A673 (cell line): ENCODE results near the gene CPA4. TPM values are rescaled to one million over a fixed set of nuclear protein-coding genes. Genes with fewer than 3 reads are reported as not detected.

Source experiments
- BruUV-seq: library from RNA; stranded (reverse); fragments of 400-500 nt; replicated peaks from 2 replicates; lab custom pipeline; 2021; lab: Mats Ljungman, UMichigan
- CTCF ChIA-PET: fragments of 300-600 bp; sonication (Branson Sonifier 250); formaldehyde crosslinking; loops from one replicate; lab custom pipeline; 2022; ENCODE audit warnings: antibody characterized with exemption; lab: Charles Lee
- POLR2A ChIA-PET: fragments of 300-600 bp; sonication (Branson Sonifier 250); formaldehyde crosslinking; loops from one replicate; lab custom pipeline; 2022; ENCODE audit warnings: antibody characterized with exemption; ENCODE audit not compliant: low non-redundant PET; lab: Charles Lee
- DNase-seq: peaks from one replicate; pipeline ENCODE4 v3.0.0-alpha.2; 2015; ENCODE audit warnings: low spot score
- H3K27ac ChIP-seq: fragments of 200-600 bp; sonication (generic); 2 replicates; pipeline ENCODE4 v1.5.1; 2016; ENCODE audit warnings: mixed run types, low read depth, mild to moderate bottlenecking, mixed read lengths, antibody characterized with exemption, low read length; ENCODE audit not compliant: poor library complexity, severe bottlenecking
- H3K27me3 ChIP-seq: fragments of 200-600 bp; sonication (generic); replicated peaks from 2 replicates; pipeline ENCODE4 v1.6.1; 2017; ENCODE audit warnings: mixed run types, low read depth, mild to moderate bottlenecking, mixed read lengths, antibody characterized with exemption, low read length; ENCODE audit not compliant: insufficient read depth, poor library complexity
- H3K36me3 ChIP-seq: fragments of 200-600 bp; sonication (generic); 2 replicates; pipeline ENCODE4 v1.6.1; 2016; ENCODE audit warnings: mixed run types, mild to moderate bottlenecking, mixed read lengths, antibody characterized with exemption, low read length; ENCODE audit not compliant: insufficient read depth, poor library complexity, severe bottlenecking
- H3K4me1 ChIP-seq: fragments of 200-600 bp; sonication (generic); 2 replicates; pipeline ENCODE4 v1.6.1; 2017; ENCODE audit warnings: mixed run types, mild to moderate bottlenecking, mixed read lengths, antibody characterized with exemption, low read length; ENCODE audit not compliant: insufficient read depth, poor library complexity, severe bottlenecking
- H3K4me3 ChIP-seq: fragments of 200-600 bp; sonication (generic); 2 replicates; pipeline ENCODE4 v1.5.1; 2016; ENCODE audit warnings: low read depth, mixed run types, mild to moderate bottlenecking, mixed read lengths, low read length; ENCODE audit not compliant: poor library complexity, severe bottlenecking
- H3K9me3 ChIP-seq: fragments of 200-600 bp; sonication (generic); 2 replicates; pipeline ENCODE4 v1.6.1; 2016; ENCODE audit warnings: mixed run types, low read depth, mild to moderate bottlenecking, mixed read lengths, antibody characterized with exemption, low read length; ENCODE audit not compliant: poor library complexity, severe bottlenecking
- EZH2 ChIP-seq: fragments of 200-600 bp; sonication (generic); IDR thresholded peaks from 2 replicates; pipeline ENCODE4 v1.6.1; 2017; ENCODE audit warnings: borderline replicate concordance, low read depth, mild to moderate bottlenecking, mixed read lengths, antibody characterized with exemption, low read length; ENCODE audit not compliant: poor library complexity, severe bottlenecking
- intact Hi-C: fragments of 100-400 bp; cut with micrococcal nuclease; formaldehyde crosslinking; loops from one replicate; pipeline ENCODE4 v1.10.0; 2022; ENCODE audit not compliant: unreplicated experiment
- total RNA-seq: library from RNA; stranded (reverse); gene quantifications from 2 replicates; pipeline ENCODE4 v1.2.3, GENCODE V29; 2021
- TF ChIP-seq, protein P1 (sequence below): fragments of 300-800, 200-600 bp; sonication (generic); conservative IDR thresholded peaks from 2 replicates; pipeline ENCODE4 v1.5.1; 2017; ENCODE audit warnings: low read depth, mild to moderate bottlenecking, antibody characterized with exemption, low read length, moderate library complexity, mixed read lengths

Gene CPA4
- total RNA-seq, 1 experiment from 2014 or later, result not detected

DNA sequence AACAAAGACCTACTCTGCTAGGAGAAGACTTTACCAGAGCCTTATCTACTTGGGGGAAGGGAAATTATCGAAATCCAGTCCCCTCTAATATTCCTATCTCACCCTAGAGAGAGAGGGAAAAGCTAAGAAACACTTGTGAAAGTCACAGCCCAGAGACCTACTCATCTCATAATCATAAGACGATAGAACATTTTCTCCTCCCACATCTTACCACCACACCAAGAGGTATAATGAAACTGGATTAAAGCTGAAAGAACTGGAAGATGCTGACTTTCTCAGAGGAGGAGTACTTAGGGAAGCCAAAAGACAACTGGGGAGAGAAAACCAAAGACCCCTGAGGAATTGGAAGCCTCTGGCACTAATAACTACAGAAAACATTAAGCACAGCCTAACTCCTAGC lies 40.9 kb downstream of the CPA4 start:
- ChIA-PET POLR2A (no interaction called here), CTCF (no interaction called here)
- Histone ChIP-seq H3K4me1 (no peaks in the 10 kb centered on the region), H3K27me3 (no peaks in the 10 kb centered on the region), H3K9me3 (no peaks in the 10 kb centered on the region), H3K4me3 (no peak overlapping the region), H3K36me3 (no peaks in the 10 kb centered on the region), H3K27ac (no peak overlapping the region)
- BruUV-seq, result no TSS peak
- intact Hi-C loops, result no loop called here
- TF ChIP-seq, protein P1, sequence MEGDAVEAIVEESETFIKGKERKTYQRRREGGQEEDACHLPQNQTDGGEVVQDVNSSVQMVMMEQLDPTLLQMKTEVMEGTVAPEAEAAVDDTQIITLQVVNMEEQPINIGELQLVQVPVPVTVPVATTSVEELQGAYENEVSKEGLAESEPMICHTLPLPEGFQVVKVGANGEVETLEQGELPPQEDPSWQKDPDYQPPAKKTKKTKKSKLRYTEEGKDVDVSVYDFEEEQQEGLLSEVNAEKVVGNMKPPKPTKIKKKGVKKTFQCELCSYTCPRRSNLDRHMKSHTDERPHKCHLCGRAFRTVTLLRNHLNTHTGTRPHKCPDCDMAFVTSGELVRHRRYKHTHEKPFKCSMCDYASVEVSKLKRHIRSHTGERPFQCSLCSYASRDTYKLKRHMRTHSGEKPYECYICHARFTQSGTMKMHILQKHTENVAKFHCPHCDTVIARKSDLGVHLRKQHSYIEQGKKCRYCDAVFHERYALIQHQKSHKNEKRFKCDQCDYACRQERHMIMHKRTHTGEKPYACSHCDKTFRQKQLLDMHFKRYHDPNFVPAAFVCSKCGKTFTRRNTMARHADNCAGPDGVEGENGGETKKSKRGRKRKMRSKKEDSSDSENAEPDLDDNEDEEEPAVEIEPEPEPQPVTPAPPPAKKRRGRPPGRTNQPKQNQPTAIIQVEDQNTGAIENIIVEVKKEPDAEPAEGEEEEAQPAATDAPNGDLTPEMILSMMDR, result no peak
- no peak for TF ChIP-seq EZH2
- no peak for DNase-seq

DNA sequence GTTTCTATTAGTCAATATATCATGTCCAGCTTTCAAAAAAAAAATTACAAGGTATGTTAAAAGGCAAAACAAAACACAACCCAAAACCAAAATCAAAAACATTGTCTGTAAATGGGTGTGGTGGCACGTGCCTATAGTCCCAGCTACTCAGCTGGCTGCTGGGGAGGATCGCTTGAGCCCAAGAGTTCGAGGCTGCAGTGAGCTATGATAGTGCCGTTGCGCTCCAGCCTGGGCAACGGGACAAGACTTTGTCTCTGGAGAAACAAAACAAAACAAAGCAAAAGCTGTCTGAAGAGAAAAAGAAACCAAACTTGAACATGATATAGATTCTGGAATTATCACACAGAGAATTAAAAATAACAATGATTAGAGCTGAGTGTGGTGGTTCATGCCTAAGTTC lies 41.3 kb downstream of the CPA4 start:
- TF ChIP-seq, protein P1, result no peak
- TF ChIP-seq EZH2, result no peak
- BruUV-seq, result no TSS peak
- DNase-seq, result no peak
- no peak overlapping the region for H3K27ac ChIP-seq
- H3K36me3 ChIP-seq, result no peaks in the 10 kb centered on the region
- intact Hi-C loops, result no loop called here
- no peaks in the 10 kb centered on the region for H3K4me1 ChIP-seq
- no peak overlapping the region for H3K4me3 ChIP-seq
- no peaks in the 10 kb centered on the region for H3K27me3 ChIP-seq
- POLR2A ChIA-PET, result no interaction called here
- H3K9me3 ChIP-seq, result no peaks in the 10 kb centered on the region
- CTCF ChIA-PET, result no interaction called here

DNA sequence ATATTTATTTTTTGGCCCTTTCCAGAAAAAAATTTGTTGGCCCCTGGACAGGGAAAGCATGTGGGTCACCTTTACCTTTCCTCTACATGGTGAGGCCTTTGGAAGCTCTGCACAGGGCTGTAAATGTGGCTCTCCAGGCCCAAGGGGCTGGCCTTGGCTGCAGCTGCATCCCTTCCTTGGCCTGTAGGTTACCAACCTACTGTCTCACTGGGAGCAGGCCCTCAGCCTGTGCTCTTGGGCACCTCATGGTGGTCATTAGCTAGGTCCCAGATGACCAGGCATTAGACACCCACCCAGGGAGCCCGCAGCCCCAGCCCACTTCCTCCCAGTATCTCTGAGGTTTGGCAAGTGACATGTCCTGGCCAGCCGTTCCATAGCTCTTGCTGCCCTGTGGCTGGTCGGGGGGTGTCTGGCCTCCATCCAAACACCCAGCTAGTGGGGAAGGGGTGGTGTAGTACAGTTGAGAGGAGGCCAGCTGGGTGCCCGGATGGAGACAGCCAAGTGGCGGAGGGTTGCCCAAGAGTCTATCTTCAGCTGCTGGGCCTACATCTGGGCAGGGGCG lies 44.5 kb downstream of the CPA4 start:
- no peaks in the 10 kb centered on the region for H3K27me3 ChIP-seq
- H3K27ac ChIP-seq, result no peak overlapping the region
- POLR2A ChIA-PET, result interaction anchor here (0.6 kb wide), 1 partner anchor 93 kb away, joined by 3 read pairs; no protein-coding TSS in a partner anchor
- H3K4me1 ChIP-seq, result no peaks in the 10 kb centered on the region
- CTCF ChIA-PET, result no interaction called here
- H3K9me3 ChIP-seq, result no peaks in the 10 kb centered on the region
- no TSS peak for BruUV-seq
- TF ChIP-seq EZH2, result no peak
- TF ChIP-seq, protein P1, result no peak
- no peaks in the 10 kb centered on the region for H3K36me3 ChIP-seq
- no peak overlapping the region for H3K4me3 ChIP-seq
- intact Hi-C loops, result no loop called here
- no peak for DNase-seq
